ENCODE measurements around the gene EEF1AKMT1. TPM values are rescaled to one million over a fixed set of nuclear protein-coding genes. Genes with fewer than 3 reads are reported as not detected.

Gene EEF1AKMT1
- total RNA-seq, 1 donor from 2014 or later: 11.9 TPM

- H3K27me3 ChIP-seq (ENCODE audit: control insufficient read depth, insufficient read depth, low read length): peaks cover 19% of the 10 kb centered on the region
- no peaks in the 10 kb centered on the region for H3K36me3 ChIP-seq (ENCODE audit: control insufficient read depth, insufficient read depth, low read length)
- no peak overlapping the region for H3K4me3 ChIP-seq (ENCODE audit: low read depth, low read length)
- TF ChIP-seq, protein P1, sequence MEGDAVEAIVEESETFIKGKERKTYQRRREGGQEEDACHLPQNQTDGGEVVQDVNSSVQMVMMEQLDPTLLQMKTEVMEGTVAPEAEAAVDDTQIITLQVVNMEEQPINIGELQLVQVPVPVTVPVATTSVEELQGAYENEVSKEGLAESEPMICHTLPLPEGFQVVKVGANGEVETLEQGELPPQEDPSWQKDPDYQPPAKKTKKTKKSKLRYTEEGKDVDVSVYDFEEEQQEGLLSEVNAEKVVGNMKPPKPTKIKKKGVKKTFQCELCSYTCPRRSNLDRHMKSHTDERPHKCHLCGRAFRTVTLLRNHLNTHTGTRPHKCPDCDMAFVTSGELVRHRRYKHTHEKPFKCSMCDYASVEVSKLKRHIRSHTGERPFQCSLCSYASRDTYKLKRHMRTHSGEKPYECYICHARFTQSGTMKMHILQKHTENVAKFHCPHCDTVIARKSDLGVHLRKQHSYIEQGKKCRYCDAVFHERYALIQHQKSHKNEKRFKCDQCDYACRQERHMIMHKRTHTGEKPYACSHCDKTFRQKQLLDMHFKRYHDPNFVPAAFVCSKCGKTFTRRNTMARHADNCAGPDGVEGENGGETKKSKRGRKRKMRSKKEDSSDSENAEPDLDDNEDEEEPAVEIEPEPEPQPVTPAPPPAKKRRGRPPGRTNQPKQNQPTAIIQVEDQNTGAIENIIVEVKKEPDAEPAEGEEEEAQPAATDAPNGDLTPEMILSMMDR (IDR thresholded peaks at IDR 0.05; ENCODE audit: insufficient read depth, low read length, poor library complexity, severe bottlenecking): no peak
- DNase-seq (ENCODE audit: low read depth): no peak
Observed at GRCh38 chr13:20716951-20717350, 56.8 kb downstream of the EEF1AKMT1 start.

- no peak for DNase-seq (ENCODE audit: low read depth)
- TF ChIP-seq, protein P1 (IDR thresholded peaks at IDR 0.05; ENCODE audit: insufficient read depth, low read length, poor library complexity, severe bottlenecking): no peak
- H3K36me3 ChIP-seq (ENCODE audit: control insufficient read depth, insufficient read depth, low read length): no peaks in the 10 kb centered on the region
- H3K27me3 ChIP-seq (ENCODE audit: control insufficient read depth, insufficient read depth, low read length): peaks cover 6% of the 10 kb centered on the region
- H3K4me3 ChIP-seq (ENCODE audit: low read depth, low read length): no peak overlapping the region
Observed at GRCh38 chr13:20715330-20715712, 58.4 kb downstream of the EEF1AKMT1 start.

DNA sequence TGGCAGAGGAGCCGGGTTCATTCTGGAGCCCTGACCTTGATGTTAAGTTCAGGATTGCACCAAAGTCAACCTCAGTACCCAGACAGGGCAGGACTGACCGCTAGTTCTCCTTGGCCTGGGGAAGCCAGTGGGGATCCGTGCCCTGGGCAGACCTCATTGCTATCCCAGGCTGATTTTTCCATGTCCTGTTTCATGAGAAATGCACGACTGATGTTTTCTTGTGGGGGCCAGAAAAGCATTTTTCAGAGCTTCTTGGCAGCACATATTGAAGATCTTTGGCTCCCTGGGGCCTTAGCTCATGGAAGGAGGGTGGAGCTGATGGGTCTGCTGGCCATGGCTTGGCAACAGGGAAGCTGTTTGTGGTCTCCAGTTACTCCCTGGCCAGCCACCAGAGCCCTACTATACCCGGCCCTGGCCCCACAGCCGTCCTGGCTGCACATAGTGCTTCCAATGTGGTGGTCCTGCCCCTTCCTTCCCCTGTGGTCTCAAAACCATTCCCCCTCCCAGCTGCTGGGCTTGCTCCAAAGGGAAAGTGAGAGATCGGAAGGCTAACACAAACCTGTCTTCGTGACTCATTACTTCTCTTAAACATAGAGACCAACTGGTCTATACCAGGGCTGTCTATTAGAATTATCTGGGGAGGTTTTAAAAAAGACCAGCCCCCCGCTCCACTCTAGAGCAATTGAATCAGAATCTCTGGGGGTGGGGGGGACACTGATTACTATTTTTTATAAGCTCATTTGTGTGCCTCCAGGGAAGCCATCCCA, 59.0 kb downstream of the EEF1AKMT1 start:
- H3K36me3 ChIP-seq (ENCODE audit: control insufficient read depth, insufficient read depth, low read length): no peaks in the 10 kb centered on the region
- peaks cover 2% of the 10 kb centered on the region for H3K27me3 ChIP-seq (ENCODE audit: control insufficient read depth, insufficient read depth, low read length)
- no peak for DNase-seq (ENCODE audit: low read depth)
- TF ChIP-seq, protein P1 (IDR thresholded peaks at IDR 0.05; ENCODE audit: insufficient read depth, low read length, poor library complexity, severe bottlenecking): no peak
- no peak overlapping the region for H3K4me3 ChIP-seq (ENCODE audit: low read depth, low read length)

DNA sequence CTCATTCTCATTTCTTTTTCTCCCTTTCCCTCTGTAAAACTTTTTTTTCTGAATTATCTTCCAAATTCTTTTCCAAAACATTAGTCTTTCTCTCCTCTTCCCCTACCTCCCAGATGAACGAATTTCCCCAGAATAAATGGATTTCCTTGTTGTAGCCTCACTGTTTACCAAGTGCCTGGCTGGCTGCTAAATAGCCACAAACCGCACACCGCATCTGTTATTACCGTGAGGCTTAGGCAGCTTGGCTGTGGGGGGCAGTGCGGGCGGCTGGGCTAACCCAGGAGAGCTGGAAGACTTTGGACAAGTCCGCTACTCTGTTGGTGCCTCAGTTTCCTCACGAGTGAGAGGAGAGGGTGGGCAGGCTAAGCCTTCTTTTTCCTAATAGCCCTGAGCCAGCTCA, 59.6 kb downstream of the EEF1AKMT1 start:
- no peak for DNase-seq (ENCODE audit: low read depth)
- Histone ChIP-seq H3K4me3 (ENCODE audit: low read depth, low read length) (no peak overlapping the region), H3K36me3 (ENCODE audit: control insufficient read depth, insufficient read depth, low read length) (no peaks in the 10 kb centered on the region), H3K27me3 (ENCODE audit: control insufficient read depth, insufficient read depth, low read length) (no peaks in the 10 kb centered on the region)
- TF ChIP-seq, protein P1 (IDR thresholded peaks at IDR 0.05; ENCODE audit: insufficient read depth, low read length, poor library complexity, severe bottlenecking): no peak

DNA sequence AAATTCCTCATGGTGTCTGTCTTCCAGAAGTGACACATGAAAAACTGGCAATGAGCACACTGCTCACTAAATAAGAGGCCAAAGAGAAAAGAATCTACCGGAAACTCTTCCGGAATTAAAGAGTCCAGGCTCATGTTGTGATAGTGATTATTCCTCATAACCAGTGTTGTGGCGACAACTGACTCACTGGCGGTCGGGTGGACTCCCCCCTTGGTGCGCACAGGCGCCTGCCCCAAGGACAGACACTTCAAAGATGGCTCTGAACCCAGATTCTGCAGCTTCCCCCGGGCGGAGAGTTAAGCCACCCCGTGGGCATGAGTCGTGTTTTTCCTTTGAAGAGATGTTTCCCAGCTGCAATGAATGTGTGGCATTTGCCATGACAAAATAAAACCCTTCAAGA, 60.0 kb downstream of the EEF1AKMT1 start:
- no peak for DNase-seq (ENCODE audit: low read depth)
- TF ChIP-seq, protein P1 (IDR thresholded peaks at IDR 0.05; ENCODE audit: insufficient read depth, low read length, poor library complexity, severe bottlenecking): no peak
- H3K27me3 ChIP-seq (ENCODE audit: control insufficient read depth, insufficient read depth, low read length): no peaks in the 10 kb centered on the region
- no peak overlapping the region for H3K4me3 ChIP-seq (ENCODE audit: low read depth, low read length)
- no peaks in the 10 kb centered on the region for H3K36me3 ChIP-seq (ENCODE audit: control insufficient read depth, insufficient read depth, low read length)

GRCh38 chr13:20713014-20713376, 60.8 kb downstream of the EEF1AKMT1 start:
- Histone ChIP-seq H3K27me3 (ENCODE audit: control insufficient read depth, insufficient read depth, low read length) (no peaks in the 10 kb centered on the region), H3K4me3 (ENCODE audit: low read depth, low read length) (no peak overlapping the region), H3K36me3 (ENCODE audit: control insufficient read depth, insufficient read depth, low read length) (no peaks in the 10 kb centered on the region)
- TF ChIP-seq, protein P1 (IDR thresholded peaks at IDR 0.05; ENCODE audit: insufficient read depth, low read length, poor library complexity, severe bottlenecking): no peak
- DNase-seq (ENCODE audit: low read depth): no peak

Data from kidney epithelial cell (primary cell).